HG03571 (cell line): ENCODE results near the gene GYS2.
"Not testable (repeated sequence)": the region's sequence is repeated elsewhere in the genome, so short reads cannot be mapped to it uniquely, and the experiment has no call there.

Experiments used
- ATAC-seq: cut with Tn5 transposase; IDR thresholded peaks from one replicate; pipeline ENCODE4 v1.9.1; 2021; ENCODE audit not compliant: unreplicated experiment

The GYS2 gene

GRCh38 chr12:21606175-21606574, 1.5 kb upstream of the GYS2 start:
- no peak for ATAC-seq

GRCh38 chr12:21602774-21603173, 1.9 kb downstream of the GYS2 start:
- ATAC-seq: no peak

- no peak for ATAC-seq
Observed at GRCh38 chr12:21600196-21600595, 4.5 kb downstream of the GYS2 start.

GRCh38 chr12:21599143-21599999, 5.3 kb downstream of the GYS2 start:
- no peak for ATAC-seq

GRCh38 chr12:21598651-21599050, 6.0 kb downstream of the GYS2 start:
- ATAC-seq: no peak

GRCh38 chr12:21595356-21595755, 9.3 kb downstream of the GYS2 start:
- not testable (repeated sequence) for ATAC-seq

GRCh38 chr12:21585485-21585884, 19.2 kb downstream of the GYS2 start:
- ATAC-seq: no peak

GRCh38 chr12:21584403-21585182, 20.1 kb downstream of the GYS2 start:
- ATAC-seq: not testable (repeated sequence)

- no peak for ATAC-seq
Observed at GRCh38 chr12:21583587-21583986, 21.1 kb downstream of the GYS2 start.

GRCh38 chr12:21580748-21581516, 23.7 kb downstream of the GYS2 start:
- peak; percentile 56 for ATAC-seq

- ATAC-seq: no peak
Observed at GRCh38 chr12:21577516-21577915, 27.1 kb downstream of the GYS2 start.

- ATAC-seq: no peak
Observed at GRCh38 chr12:21576431-21576830, 28.2 kb downstream of the GYS2 start.

- no peak for ATAC-seq
Observed at GRCh38 chr12:21573733-21574358, 30.8 kb downstream of the GYS2 start.

- ATAC-seq: no peak
Observed at GRCh38 chr12:21571046-21571445, 33.6 kb downstream of the GYS2 start.

GRCh38 chr12:21568115-21568514, 36.5 kb downstream of the GYS2 start:
- no peak for ATAC-seq

GRCh38 chr12:21566907-21567394, 37.7 kb downstream of the GYS2 start:
- no peak for ATAC-seq

GRCh38 chr12:21566223-21566906, 38.3 kb downstream of the GYS2 start:
- no peak for ATAC-seq

- no peak for ATAC-seq
Observed at GRCh38 chr12:21562859-21563258, 41.8 kb downstream of the GYS2 start.

GRCh38 chr12:21561158-21561557, 43.5 kb downstream of the GYS2 start:
- no peak for ATAC-seq
